ENCODE data around the gene AMDHD1. TPM values are rescaled to one million over a fixed set of nuclear protein-coding genes. Genes with fewer than 3 reads are reported as not detected.

Gene AMDHD1
- total and polyA plus RNA-seq, 3 donors from 2014 or later, result 0.67 to 4.0 (median 2.0) TPM

- WGBS, 2 donors, result 95 to 97% methylated on average over 8 of the region's 8 CpGs
- intact Hi-C loops (cut with DNase I; ENCODE audit: low total_unique reads), result no loop called here
- DNase-seq, result no peak
These were observed 33.3 kb downstream of the AMDHD1 start for GRCh38 chr12:95976416-95976832.

GRCh38 chr12:95977764-95978305 lies 34.7 kb downstream of the AMDHD1 start:
- no peak for TF ChIP-seq POLR2A (IDR thresholded peaks at IDR 0.05)
- TF ChIP-seq CTCF (IDR thresholded peaks at IDR 0.05), result no peak

More at GRCh38 chr12:95976416-95976832, 33.3 kb downstream of the AMDHD1 start:
- no peak overlapping the region for H3K4me3 ChIP-seq
- H3K9me3 ChIP-seq, result no peaks in the 10 kb centered on the region
- H3K27ac ChIP-seq, result no peak overlapping the region
- no peaks in the 10 kb centered on the region for H3K4me1 ChIP-seq
- H3K36me3 ChIP-seq (ENCODE audit: low read depth, missing control alignments), result no peaks in the 10 kb centered on the region
- TF ChIP-seq CTCF (IDR thresholded peaks at IDR 0.05) (no peak), POLR2A (IDR thresholded peaks at IDR 0.05) (no peak)
- no peaks in the 10 kb centered on the region for H3K27me3 ChIP-seq

GRCh38 chr12:95978351-95978750 lies 35.2 kb downstream of the AMDHD1 start:
- intact Hi-C loops (cut with DNase I; ENCODE audit: low total_unique reads), result no loop called here
- no peaks in the 10 kb centered on the region for H3K9me3 ChIP-seq
- H3K27ac ChIP-seq, result no peak overlapping the region
- no peak for DNase-seq
- no peaks in the 10 kb centered on the region for H3K36me3 ChIP-seq (ENCODE audit: low read depth, missing control alignments)
- TF ChIP-seq POLR2A (IDR thresholded peaks at IDR 0.05) (no peak), CTCF (IDR thresholded peaks at IDR 0.05) (no peak)
- 85 to 90% methylated on average over 5 of the region's 5 CpGs for WGBS, 2 donors
- H3K4me1 ChIP-seq, result no peaks in the 10 kb centered on the region
- H3K4me3 ChIP-seq, result no peak overlapping the region
- no peaks in the 10 kb centered on the region for H3K27me3 ChIP-seq

More at GRCh38 chr12:95977764-95978305, 34.7 kb downstream of the AMDHD1 start:
- Histone ChIP-seq H3K27me3 (no peaks in the 10 kb centered on the region), H3K4me3 (no peak overlapping the region), H3K4me1 (no peaks in the 10 kb centered on the region), H3K36me3 (ENCODE audit: low read depth, missing control alignments) (no peaks in the 10 kb centered on the region), H3K27ac (no peak overlapping the region), H3K9me3 (no peaks in the 10 kb centered on the region)
- no peak for DNase-seq
- intact Hi-C loops (cut with DNase I; ENCODE audit: low total_unique reads), result no loop called here
- 83 to 96% methylated on average over 11 of the region's 11 CpGs for WGBS, 2 donors

DNA sequence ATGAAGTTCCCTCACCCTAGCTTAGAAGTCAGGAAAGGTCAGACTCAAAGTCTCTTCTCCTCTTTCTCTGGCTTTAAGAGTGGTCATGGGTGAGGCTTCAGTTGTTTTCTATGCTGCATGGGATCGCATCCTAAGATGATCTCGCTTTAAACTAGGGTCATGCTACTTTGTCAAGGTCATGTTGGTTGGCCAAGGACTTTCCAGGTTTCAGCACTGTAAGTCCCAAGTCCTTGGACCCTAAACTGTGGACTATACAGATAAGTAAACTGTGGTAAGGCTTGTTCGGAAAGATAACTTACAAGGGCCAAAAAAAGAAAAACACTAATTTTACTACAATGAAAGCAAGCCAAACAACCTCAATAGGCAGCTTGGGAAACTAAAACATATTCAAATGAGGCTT lies 35.6 kb downstream of the AMDHD1 start:
- 71 to 81% methylated on average over 3 of the region's 3 CpGs for WGBS, 2 donors
- TF ChIP-seq CTCF (IDR thresholded peaks at IDR 0.05), result no peak
- TF ChIP-seq POLR2A (IDR thresholded peaks at IDR 0.05), result no peak
- Histone ChIP-seq H3K36me3 (ENCODE audit: low read depth, missing control alignments) (no peaks in the 10 kb centered on the region), H3K4me1 (no peaks in the 10 kb centered on the region), H3K27me3 (no peaks in the 10 kb centered on the region), H3K4me3 (no peak overlapping the region), H3K9me3 (no peaks in the 10 kb centered on the region), H3K27ac (no peak overlapping the region)
- intact Hi-C loops (cut with DNase I; ENCODE audit: low total_unique reads), result no loop called here
- DNase-seq, result no peak

DNA sequence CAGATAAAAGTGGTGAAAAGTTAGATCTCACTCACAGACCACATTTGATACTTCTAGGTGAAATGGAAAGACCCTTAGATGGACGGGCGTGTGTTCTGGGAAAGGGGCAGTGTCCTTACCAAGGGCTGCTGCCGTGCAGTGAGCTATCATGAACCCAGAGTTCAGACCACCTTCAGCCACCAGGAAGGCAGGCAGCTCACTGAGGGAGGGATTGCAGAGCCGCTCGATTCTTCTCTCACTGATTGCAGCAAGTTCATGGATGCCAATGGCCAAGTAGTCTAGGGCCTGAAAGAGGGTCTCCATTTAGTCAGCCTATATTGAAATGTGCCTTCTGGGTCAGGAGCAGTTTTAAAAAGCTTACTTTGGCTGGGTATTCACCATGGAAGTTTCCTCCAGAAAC lies 37.3 kb downstream of the AMDHD1 start:
- TF ChIP-seq CTCF (IDR thresholded peaks at IDR 0.05), result no peak
- Histone ChIP-seq H3K27me3 (no peaks in the 10 kb centered on the region), H3K4me1 (no peaks in the 10 kb centered on the region), H3K36me3 (ENCODE audit: low read depth, missing control alignments) (no peaks in the 10 kb centered on the region), H3K27ac (no peak overlapping the region), H3K9me3 (no peaks in the 10 kb centered on the region), H3K4me3 (no peak overlapping the region)
- 94 to 96% methylated on average over 5 of the region's 5 CpGs for WGBS, 2 donors
- intact Hi-C loops (cut with DNase I; ENCODE audit: low total_unique reads), result no loop called here
- no peak for DNase-seq

Data from testis (tissue), 3 donors.